ENCODE data around the gene STUM. TPM values are rescaled to one million over a fixed set of nuclear protein-coding genes. Genes with fewer than 3 reads are reported as not detected.
"Not testable (repeated sequence)": the region's sequence is repeated elsewhere in the genome, so short reads cannot be mapped to it uniquely, and the experiment has no call there.

STUM gene
- total and polyA plus RNA-seq, 10 of the 15 experiments (the other 5 are each of a cell fraction or from before 2014, with no cell fraction given), result under 0.01 to 0.15 (median 0.09) TPM; not detected in 5

DNA sequence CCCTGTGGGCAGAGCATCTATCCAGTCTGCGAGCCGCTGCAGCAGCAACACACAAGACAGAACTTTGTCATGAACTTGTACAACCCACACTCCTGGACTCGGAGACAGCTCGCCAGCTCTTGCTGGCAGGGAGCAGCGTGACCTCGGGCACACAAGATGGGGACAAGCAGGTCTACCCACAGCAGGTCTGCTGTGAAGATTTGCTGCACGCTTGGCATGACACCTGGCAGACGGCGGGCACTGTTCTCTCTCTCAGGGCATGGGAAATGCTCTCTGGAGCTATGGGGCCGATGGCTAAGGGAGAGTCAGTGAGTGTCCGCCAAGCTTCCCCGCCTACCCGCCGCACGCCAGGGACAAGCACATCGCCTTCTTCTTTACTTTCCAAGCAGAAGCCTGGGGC lies 90.0 kb downstream of the STUM start:
- ChIA-PET SMC1A (ENCODE audit: uncharacterized antibody, unreplicated experiment) (no interaction called here), CTCF (interaction anchor here (1.2 kb wide), 1 partner anchor 188 kb away, joined by 4 read pairs; no protein-coding TSS in a partner anchor), POLR2A (interaction anchor here (0.7 kb wide), 1 partner anchor 53 kb away, joined by 5 read pairs; no protein-coding TSS in a partner anchor), RAD21 (ENCODE audit: unreplicated experiment) (interaction anchor here (0.6 kb wide), 1 partner anchor 182 kb away, joined by 3 read pairs; no protein-coding TSS in a partner anchor)
- H3K9ac ChIP-seq (ENCODE audit: control insufficient read depth, insufficient read depth, low read length), result no peak overlapping the region
- WGBS (ENCODE audit: insufficient coverage, insufficient replicate concordance, low lambda C conversion rate, missing lambda C conversion rate), result 98% methylated on average over 16 of the region's 16 CpGs
- FAIRE-seq, result no peak
- BruUV-seq (replicated peaks), result no TSS peak
- no peaks in the 10 kb centered on the region for H3K9me3 ChIP-seq (replicated peaks; ENCODE audit: control insufficient read depth, insufficient read depth, low read length)
- DNase-seq (ENCODE audit: low read depth, low spot score), result no peak
- TF ChIP-seq PKNOX1 (IDR thresholded peaks at IDR 0.05) (no peak), CBX3 (IDR thresholded peaks at IDR 0.05; ENCODE audit: borderline replicate concordance, low read depth) (no peak), ZSCAN29 (IDR thresholded peaks at IDR 0.05) (no peak), EZH2 (IDR thresholded peaks at IDR 0.05; ENCODE audit: borderline replicate concordance, control insufficient read depth, low read depth, low read length) (no peak)
- no peak overlapping the region for H3K4me2 ChIP-seq (ENCODE audit: control insufficient read depth, insufficient read depth)
- H3K4me3 ChIP-seq, result no peak overlapping the region
- H3K27ac ChIP-seq (ENCODE audit: control insufficient read depth, insufficient read depth), result no peak overlapping the region
- in situ Hi-C loops (cut with MboI) (no loop called here), intact Hi-C loops (cut with micrococcal nuclease; ENCODE audit: unreplicated experiment) (no loop called here)
- H3K4me1 ChIP-seq (ENCODE audit: control insufficient read depth, insufficient read depth, low read length), result peaks cover 18% of the 10 kb centered on the region
- H3K36me3 ChIP-seq (ENCODE audit: control insufficient read depth in 2 of 2, insufficient read depth in 2 of 2, low read length in 1 of 2), result peaks cover 7 to 34% of the 10 kb centered on the region in 2 experiments; a peak in 3 of 4 replicates
- no peak for ATAC-seq
- no peaks in the 10 kb centered on the region for H4K20me1 ChIP-seq (ENCODE audit: control insufficient read depth, insufficient read depth)
- H2AFZ ChIP-seq (ENCODE audit: control insufficient read depth, low read depth, low read length), result no peak overlapping the region
- H3K79me2 ChIP-seq (ENCODE audit: control insufficient read depth, insufficient read depth, low read length), result no peaks in the 10 kb centered on the region; the same call in 1 of the 2 replicates
- no peaks in the 10 kb centered on the region for H3K27me3 ChIP-seq (replicated peaks in 1 of 2; ENCODE audit: control insufficient read depth in 2 of 2, insufficient read depth in 2 of 2, low read length in 1 of 2)

DNA sequence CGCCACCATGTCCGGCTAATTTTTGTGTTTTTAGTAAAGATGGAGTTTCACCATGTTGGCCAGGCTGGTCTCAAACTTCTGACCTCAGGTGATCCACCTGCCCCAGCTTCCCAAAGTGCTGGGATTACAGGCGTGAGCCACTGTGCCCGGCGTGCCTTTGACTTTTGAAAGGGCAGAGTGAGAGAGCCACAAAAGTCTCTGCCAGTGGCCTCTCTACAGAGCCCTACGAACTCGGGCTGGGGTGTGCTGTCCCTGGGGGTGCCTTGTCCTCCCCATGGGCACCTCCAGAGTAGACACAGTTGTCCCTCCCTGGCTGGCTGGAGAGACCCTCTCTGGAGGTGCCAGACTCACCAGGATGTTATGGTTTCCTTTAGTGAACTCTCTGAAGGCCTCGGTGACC lies 90.6 kb downstream of the STUM start:
- SMC1A ChIA-PET (ENCODE audit: uncharacterized antibody, unreplicated experiment), result not testable (repeated sequence)

More for the DNA sequence above, 90.6 kb downstream of the STUM start:
- H3K79me2 ChIP-seq (ENCODE audit: control insufficient read depth, insufficient read depth, low read length); POLR2A ChIA-PET; H2AFZ ChIP-seq (ENCODE audit: control insufficient read depth, low read depth, low read length); ATAC-seq; H3K9ac ChIP-seq (ENCODE audit: control insufficient read depth, insufficient read depth, low read length); H3K27me3 ChIP-seq (replicated peaks in 1 of 2; ENCODE audit: control insufficient read depth in 2 of 2, insufficient read depth in 2 of 2, low read length in 1 of 2); H3K9me3 ChIP-seq (replicated peaks; ENCODE audit: control insufficient read depth, insufficient read depth, low read length); intact Hi-C loops (cut with micrococcal nuclease; ENCODE audit: unreplicated experiment); DNase-seq (ENCODE audit: low read depth, low spot score); H4K20me1 ChIP-seq (ENCODE audit: control insufficient read depth, insufficient read depth); CTCF ChIA-PET; H3K27ac ChIP-seq (ENCODE audit: control insufficient read depth, insufficient read depth); H3K4me2 ChIP-seq (ENCODE audit: control insufficient read depth, insufficient read depth); in situ Hi-C loops (cut with MboI); FAIRE-seq; BruUV-seq (replicated peaks); H3K4me3 ChIP-seq: not testable (repeated sequence)
- 91% methylated on average over 8 of the region's 8 CpGs for WGBS (ENCODE audit: insufficient coverage, insufficient replicate concordance, low lambda C conversion rate, missing lambda C conversion rate)
- H3K36me3 ChIP-seq (ENCODE audit: control insufficient read depth in 2 of 2, insufficient read depth in 2 of 2, low read length in 1 of 2), result peaks cover 7 to 32% of the 10 kb centered on the region in 2 experiments; a peak in 3 of 4 replicates
- RAD21 ChIA-PET (ENCODE audit: unreplicated experiment), result interaction anchor here (0.6 kb wide), 1 partner anchor 181 kb away, joined by 3 read pairs; no protein-coding TSS in a partner anchor
- H3K4me1 ChIP-seq (ENCODE audit: control insufficient read depth, insufficient read depth, low read length), result peaks cover 19% of the 10 kb centered on the region
